NCI-H526 treated with DMSO at 0.1 percent for 48 hours (cell line): ENCODE results near the gene AMER3.

Experiments
- DNase-seq: peaks from one replicate; lab custom pipeline; 2025; lab: John Stamatoyannopoulos, UW

The AMER3 gene

DNA sequence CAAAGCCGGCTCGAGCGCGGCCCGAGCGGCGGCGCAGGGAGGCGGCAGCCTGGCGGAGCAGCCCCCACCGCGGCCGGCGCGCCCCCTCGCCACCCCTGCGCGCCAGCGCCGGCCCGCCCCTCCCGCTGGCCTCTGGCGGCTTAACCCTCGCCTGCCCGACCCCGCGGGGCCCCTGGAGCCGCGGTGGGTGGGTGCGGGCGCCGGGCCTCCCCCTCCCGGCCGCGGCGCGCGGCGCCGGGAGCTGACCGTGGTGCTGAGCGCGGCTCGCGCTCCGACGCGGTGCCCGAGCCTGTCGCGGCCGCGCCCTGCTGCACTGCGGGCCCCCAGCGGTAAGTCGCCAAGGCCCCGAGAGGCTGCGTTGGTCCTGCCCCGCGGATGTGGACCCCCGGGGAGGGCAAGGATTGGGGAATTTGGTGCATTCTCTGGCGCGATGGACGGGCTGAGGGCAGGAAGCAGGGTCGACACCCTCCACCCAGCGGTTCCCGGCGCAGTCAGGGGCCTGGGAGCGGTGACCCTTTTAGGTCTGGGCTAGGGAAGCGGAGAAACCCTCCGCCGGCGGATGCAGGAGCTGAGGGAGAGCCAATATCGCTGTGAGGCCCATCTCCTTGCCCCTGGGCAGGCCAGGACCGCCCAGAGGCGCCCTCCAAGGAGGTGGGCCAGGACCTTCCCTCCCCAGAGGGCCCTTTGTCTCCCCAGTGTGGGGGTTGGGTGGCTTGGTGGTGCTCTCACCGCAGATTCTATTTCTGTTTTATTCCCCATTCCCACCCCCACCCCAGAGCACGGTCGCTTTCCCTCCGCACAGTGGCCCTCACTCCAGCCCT is 923 bp downstream of the AMER3 start:
- DNase-seq: peak; percentile 61

DNA sequence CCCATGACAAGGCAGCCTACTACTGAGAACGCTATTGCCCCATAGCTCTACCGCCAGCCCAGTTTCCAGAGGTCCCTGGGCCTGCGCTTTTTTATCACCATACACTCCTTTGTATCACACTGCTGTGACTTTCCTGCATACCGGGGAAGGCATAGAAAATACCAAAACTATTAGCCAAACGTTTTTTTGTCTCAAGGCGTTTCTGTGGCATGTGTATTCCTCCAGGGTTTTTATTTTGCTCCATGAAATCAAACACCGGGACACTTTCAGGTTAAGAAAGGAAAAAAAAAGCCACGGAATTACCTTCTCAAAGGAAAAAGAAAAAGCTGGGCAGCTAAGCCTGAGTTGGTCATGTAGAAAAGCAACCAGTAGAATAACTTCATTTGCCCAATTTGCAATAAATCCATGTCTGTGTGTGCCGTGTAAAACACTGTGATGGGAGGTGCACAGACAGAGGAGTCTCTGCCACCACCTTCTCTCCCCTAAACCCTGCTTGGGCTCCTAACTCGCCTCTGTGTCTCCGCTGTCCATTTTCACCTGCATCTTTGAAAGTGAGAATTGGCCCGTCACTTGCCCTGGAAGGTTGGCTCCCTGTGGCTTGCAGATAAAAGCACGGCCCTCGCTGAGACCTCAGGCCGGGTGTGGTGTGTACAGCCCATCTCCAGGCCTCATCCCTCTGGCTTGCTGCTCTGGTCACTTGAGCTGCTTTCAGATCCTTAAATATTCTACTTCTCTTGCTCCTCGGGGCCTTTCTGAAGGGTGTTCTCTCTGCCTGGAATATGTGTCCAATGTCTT is 1.7 kb downstream of the AMER3 start:
- DNase-seq: peak; percentile 61

- no peak for DNase-seq
These were observed 4.8 kb downstream of the AMER3 start for GRCh38 chr2:130759906-130760753.

GRCh38 chr2:130760754-130761751 is 5.7 kb downstream of the AMER3 start:
- no peak for DNase-seq

DNA sequence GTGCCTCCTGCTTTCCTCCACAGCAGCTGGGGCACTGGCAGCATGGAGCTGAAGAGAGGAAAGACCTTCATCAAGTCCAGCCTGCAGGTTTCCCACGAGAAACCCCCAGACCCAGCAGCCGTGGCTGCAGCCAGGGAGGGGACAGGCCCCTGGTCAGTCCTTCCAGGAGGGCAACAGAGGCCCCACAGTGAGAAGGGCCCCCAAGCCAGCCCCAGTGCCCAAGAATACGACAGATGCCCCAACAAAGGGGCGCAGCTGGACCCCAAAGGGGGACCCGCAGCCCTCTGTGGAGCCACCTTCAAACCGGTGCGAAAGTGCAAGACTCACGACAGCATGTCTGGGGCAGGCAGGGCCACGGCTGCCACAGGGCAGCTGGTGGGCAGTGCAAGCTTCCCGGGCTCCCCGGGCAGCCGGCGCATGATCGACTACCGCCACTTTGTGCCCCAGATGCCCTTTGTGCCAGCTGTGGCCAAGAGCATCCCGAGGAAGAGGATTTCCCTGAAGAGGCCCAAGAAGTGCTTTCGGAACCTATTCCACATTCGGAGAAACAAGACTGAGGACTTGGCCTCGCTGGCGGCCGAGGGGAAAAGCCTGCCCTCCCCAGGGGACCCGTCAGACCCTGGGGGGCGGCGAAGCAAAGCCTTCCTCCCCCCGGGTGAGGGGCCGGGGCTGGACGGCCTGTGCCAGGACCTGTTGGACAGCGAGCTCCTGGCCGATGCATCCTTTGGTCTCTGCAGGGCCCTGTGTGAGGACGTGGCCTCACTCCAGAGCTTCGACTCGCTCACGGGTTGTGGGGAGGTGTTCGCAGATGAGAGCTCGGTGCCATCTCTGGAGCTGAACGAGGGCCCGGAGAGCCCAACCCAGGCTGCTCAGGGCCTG is 6.9 kb downstream of the AMER3 start:
- DNase-seq: no peak

DNA sequence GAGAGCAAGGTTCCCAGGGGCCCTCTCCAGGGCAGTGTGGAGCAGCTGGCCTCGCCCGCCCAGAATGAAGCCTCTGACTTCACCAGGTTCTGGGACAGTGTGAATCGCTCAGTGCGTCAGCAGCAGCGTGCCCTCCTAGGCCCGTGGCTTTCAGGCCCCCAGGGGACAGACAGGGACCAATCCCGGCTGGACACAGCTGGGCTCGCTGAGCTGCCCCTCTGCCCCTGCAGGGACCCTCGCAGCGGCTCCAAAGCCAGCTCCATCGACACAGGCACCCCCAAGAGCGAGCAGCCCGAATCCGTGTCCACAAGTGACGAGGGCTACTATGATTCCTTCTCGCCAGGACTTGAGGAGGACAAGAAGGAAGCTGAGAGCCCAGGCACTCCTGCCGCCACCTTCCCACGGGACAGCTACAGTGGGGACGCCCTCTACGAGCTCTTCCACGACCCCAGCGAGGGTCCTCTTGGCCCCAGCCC is 7.6 kb downstream of the AMER3 start:
- no peak for DNase-seq

DNA sequence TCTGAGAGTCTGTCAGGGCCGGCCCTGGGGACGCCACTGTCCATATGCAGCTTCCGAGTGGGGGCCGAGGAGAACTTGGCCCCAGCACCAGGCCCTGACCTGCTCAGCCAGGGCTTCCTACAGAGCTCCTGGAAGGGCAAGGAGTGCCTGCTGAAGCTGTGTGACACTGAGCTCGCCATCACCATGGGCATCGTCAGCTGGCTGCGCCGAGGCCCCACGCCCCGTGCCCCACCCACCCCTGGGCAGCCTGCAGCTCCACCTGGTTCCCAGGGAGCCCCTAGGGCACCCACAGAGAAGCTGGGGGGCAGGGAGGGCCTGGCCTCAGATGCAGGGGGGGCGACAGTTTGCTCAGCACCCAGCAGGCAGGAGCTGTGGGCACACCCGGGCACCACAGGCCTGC is 8.1 kb downstream of the AMER3 start:
- DNase-seq: no peak

GRCh38 chr2:130764035-130764820 is 8.9 kb downstream of the AMER3 start:
- no peak for DNase-seq

DNA sequence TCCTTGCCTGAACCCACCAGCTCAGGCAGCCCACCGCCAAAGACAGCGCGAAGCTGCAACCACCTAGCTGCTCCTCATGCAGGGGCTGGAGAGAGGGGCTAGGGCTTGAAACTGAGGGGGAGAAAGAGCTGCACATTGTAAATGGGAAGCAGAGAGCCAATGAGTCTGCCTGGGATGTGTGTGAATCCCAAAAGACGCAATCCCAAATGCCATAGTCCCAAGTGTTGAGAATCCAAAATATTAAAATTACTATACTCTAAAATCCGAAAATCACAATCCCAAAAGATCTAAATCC is 9.4 kb downstream of the AMER3 start:
- DNase-seq: no peak

GRCh38 chr2:130765464-130765863 is 10.1 kb downstream of the AMER3 start:
- no peak for DNase-seq

DNA sequence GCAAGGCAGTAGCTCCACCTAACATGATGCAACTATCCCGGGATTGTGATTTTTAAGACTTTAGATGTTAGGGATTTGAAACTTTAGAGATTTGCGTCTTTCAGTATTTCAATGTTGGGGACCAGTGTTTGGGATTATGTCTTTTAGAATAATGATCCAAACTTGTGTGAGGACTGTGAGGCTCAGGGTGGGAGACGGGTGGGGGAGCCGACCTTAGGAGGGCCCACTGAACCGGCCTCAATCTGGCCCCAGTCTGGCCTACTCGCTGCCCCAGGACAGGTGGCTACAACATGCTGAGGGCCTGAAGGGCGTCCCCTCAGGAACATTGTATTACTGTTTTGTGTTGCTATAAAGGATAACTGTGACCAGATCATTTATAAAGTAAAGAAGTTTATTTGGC is 10.7 kb downstream of the AMER3 start:
- no peak for DNase-seq

- no peak for DNase-seq
These were observed 11.5 kb downstream of the AMER3 start for GRCh38 chr2:130766711-130767407.

- DNase-seq: no peak
These were observed 12.1 kb downstream of the AMER3 start for GRCh38 chr2:130767408-130767775.

- no peak for DNase-seq
These were observed 13.0 kb downstream of the AMER3 start for GRCh38 chr2:130768191-130768855.

GRCh38 chr2:130769343-130769907 is 14.1 kb downstream of the AMER3 start:
- no peak for DNase-seq

- DNase-seq: peak; percentile 14
These were observed 21.2 kb downstream of the AMER3 start for GRCh38 chr2:130776550-130776949.

DNA sequence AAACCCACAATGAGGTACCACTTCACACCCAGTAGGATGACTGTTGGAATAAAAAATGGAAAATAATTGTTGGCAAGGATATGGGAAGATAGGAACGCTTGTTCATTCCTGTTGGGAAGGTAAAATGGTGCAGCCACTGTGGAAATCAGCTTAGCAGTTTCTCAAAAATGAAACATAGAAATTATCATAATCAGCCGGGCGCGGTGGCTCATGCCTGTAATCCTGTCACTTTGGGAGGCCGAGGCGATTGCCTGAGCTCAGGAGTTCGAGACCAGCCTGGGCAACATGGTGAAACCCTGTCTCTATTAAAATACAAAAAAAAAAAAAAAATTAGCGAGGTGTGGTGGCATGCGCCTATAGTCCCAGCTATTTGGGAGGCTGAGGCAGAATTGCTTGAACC is 23.4 kb downstream of the AMER3 start:
- no peak for DNase-seq

GRCh38 chr2:130785466-130786055 is 30.2 kb downstream of the AMER3 start:
- DNase-seq: no peak
